ENCODE measurements around the gene MACROD2. TPM values are rescaled to one million over a fixed set of nuclear protein-coding genes. Genes with fewer than 3 reads are reported as not detected.
"Not testable (repeated sequence)": the region's sequence is repeated elsewhere in the genome, so short reads cannot be mapped to it uniquely, and the experiment has no call there.

MACROD2 gene
- total RNA-seq, 1 experiment from 2014 or later: 3.4 TPM

- in situ Hi-C loops (cut with HindIII; ENCODE audit: low pct_unique_long_range_greater_than_20kb, low sequenced_read_pairs): no loop called here
- DNase-seq (ENCODE audit: low read depth): no peak
These were observed 2011.8 kb downstream of the MACROD2 start for GRCh38 chr20:16007164-16007563.

GRCh38 chr20:16007962-16008361 is 2012.6 kb downstream of the MACROD2 start:
- in situ Hi-C loops (cut with HindIII; ENCODE audit: low pct_unique_long_range_greater_than_20kb, low sequenced_read_pairs): no loop called here
- DNase-seq (ENCODE audit: low read depth): peak; percentile 8

GRCh38 chr20:16011056-16011455 is 2015.7 kb downstream of the MACROD2 start:
- DNase-seq (ENCODE audit: low read depth): no peak
- in situ Hi-C loops (cut with HindIII; ENCODE audit: low pct_unique_long_range_greater_than_20kb, low sequenced_read_pairs): no loop called here

- no peak for DNase-seq (ENCODE audit: low read depth)
- in situ Hi-C loops (cut with HindIII; ENCODE audit: low pct_unique_long_range_greater_than_20kb, low sequenced_read_pairs): no loop called here
These were observed 2016.2 kb downstream of the MACROD2 start for GRCh38 chr20:16011519-16011918.

GRCh38 chr20:16012934-16013333 is 2017.6 kb downstream of the MACROD2 start:
- in situ Hi-C loops (cut with HindIII; ENCODE audit: low pct_unique_long_range_greater_than_20kb, low sequenced_read_pairs); DNase-seq (ENCODE audit: low read depth): not testable (repeated sequence)

GRCh38 chr20:16013631-16014030 is 2018.3 kb downstream of the MACROD2 start:
- DNase-seq (ENCODE audit: low read depth): no peak
- in situ Hi-C loops (cut with HindIII; ENCODE audit: low pct_unique_long_range_greater_than_20kb, low sequenced_read_pairs): no loop called here

- DNase-seq (ENCODE audit: low read depth): no peak
- in situ Hi-C loops (cut with HindIII; ENCODE audit: low pct_unique_long_range_greater_than_20kb, low sequenced_read_pairs): no loop called here
These were observed 2019.1 kb downstream of the MACROD2 start for GRCh38 chr20:16014436-16014835.

GRCh38 chr20:16017656-16018055 is 2022.3 kb downstream of the MACROD2 start:
- in situ Hi-C loops (cut with HindIII; ENCODE audit: low pct_unique_long_range_greater_than_20kb, low sequenced_read_pairs): no loop called here
- DNase-seq (ENCODE audit: low read depth): peak; percentile 46

GRCh38 chr20:16018881-16019280 is 2023.6 kb downstream of the MACROD2 start:
- DNase-seq (ENCODE audit: low read depth): peak; percentile 4
- in situ Hi-C loops (cut with HindIII; ENCODE audit: low pct_unique_long_range_greater_than_20kb, low sequenced_read_pairs): no loop called here

GRCh38 chr20:16020971-16021370 is 2025.7 kb downstream of the MACROD2 start:
- peak; percentile 87 for DNase-seq (ENCODE audit: low read depth)
- in situ Hi-C loops (cut with HindIII; ENCODE audit: low pct_unique_long_range_greater_than_20kb, low sequenced_read_pairs): no loop called here

GRCh38 chr20:16025084-16025483 is 2029.8 kb downstream of the MACROD2 start:
- in situ Hi-C loops (cut with HindIII; ENCODE audit: low pct_unique_long_range_greater_than_20kb, low sequenced_read_pairs): no loop called here
- DNase-seq (ENCODE audit: low read depth): no peak

GRCh38 chr20:16027686-16028085 is 2032.4 kb downstream of the MACROD2 start:
- in situ Hi-C loops (cut with HindIII; ENCODE audit: low pct_unique_long_range_greater_than_20kb, low sequenced_read_pairs): no loop called here
- no peak for DNase-seq (ENCODE audit: low read depth)

- in situ Hi-C loops (cut with HindIII; ENCODE audit: low pct_unique_long_range_greater_than_20kb, low sequenced_read_pairs): no loop called here
- DNase-seq (ENCODE audit: low read depth): no peak
These were observed 2033.6 kb downstream of the MACROD2 start for GRCh38 chr20:16028923-16029322.

- in situ Hi-C loops (cut with HindIII; ENCODE audit: low pct_unique_long_range_greater_than_20kb, low sequenced_read_pairs): no loop called here
These were observed 2034.9 kb downstream of the MACROD2 start for GRCh38 chr20:16030253-16030652.

GRCh38 chr20:16035576-16035975 is 2040.3 kb downstream of the MACROD2 start:
- in situ Hi-C loops (cut with HindIII; ENCODE audit: low pct_unique_long_range_greater_than_20kb, low sequenced_read_pairs): no loop called here
- DNase-seq (ENCODE audit: low read depth): no peak

More at GRCh38 chr20:16030253-16030652, 2034.9 kb downstream of the MACROD2 start:
- no peak for DNase-seq (ENCODE audit: low read depth)

- no peak for DNase-seq (ENCODE audit: low read depth)
- in situ Hi-C loops (cut with HindIII; ENCODE audit: low pct_unique_long_range_greater_than_20kb, low sequenced_read_pairs): no loop called here
These were observed 2041.0 kb downstream of the MACROD2 start for GRCh38 chr20:16036331-16036730.

- in situ Hi-C loops (cut with HindIII; ENCODE audit: low pct_unique_long_range_greater_than_20kb, low sequenced_read_pairs): no loop called here
- no peak for DNase-seq (ENCODE audit: low read depth)
These were observed 2045.4 kb downstream of the MACROD2 start for GRCh38 chr20:16040742-16041141.

GRCh38 chr20:16042731-16043130 is 2047.4 kb downstream of the MACROD2 start:
- in situ Hi-C loops (cut with HindIII; ENCODE audit: low pct_unique_long_range_greater_than_20kb, low sequenced_read_pairs): no loop called here

GRCh38 chr20:16043931-16044330 is 2048.6 kb downstream of the MACROD2 start:
- in situ Hi-C loops (cut with HindIII; ENCODE audit: low pct_unique_long_range_greater_than_20kb, low sequenced_read_pairs): no loop called here
- no peak for DNase-seq (ENCODE audit: low read depth)

More at GRCh38 chr20:16042731-16043130, 2047.4 kb downstream of the MACROD2 start:
- DNase-seq (ENCODE audit: low read depth): no peak

- in situ Hi-C loops (cut with HindIII; ENCODE audit: low pct_unique_long_range_greater_than_20kb, low sequenced_read_pairs): no loop called here
- no peak for DNase-seq (ENCODE audit: low read depth)
These were observed 2053.6 kb downstream of the MACROD2 start for GRCh38 chr20:16048876-16049275.
